ENCODE measurements around the gene CCL2. TPM values are rescaled to one million over a fixed set of nuclear protein-coding genes. Genes with fewer than 3 reads are reported as not detected.

The CCL2 gene
- total RNA-seq, 2 donors from 2014 or later, result 30.2 to 41.8 TPM

DNA sequence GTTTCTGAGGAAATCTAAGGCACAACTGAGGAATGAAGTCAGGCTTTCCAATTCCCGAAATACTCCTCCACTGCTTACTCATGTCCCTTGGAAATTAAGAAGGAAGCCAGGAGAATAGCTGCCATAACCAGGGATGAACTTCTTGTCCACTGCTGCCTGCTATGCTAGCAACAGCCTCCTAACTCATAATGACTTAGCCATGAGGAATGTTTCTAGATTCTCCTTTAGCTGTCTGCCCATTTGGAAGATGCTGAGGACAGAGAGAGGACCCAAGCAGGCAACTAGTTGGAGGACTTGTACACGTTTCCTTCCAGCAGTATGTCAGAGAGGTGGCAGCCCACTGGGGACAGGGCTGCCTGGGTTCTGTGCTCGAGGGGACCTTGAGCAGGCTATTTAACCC lies 939 bp upstream of the CCL2 start:
- no peak overlapping the region for H3K4me3 ChIP-seq
- TF ChIP-seq POLR2A (IDR thresholded peaks at IDR 0.05) (no peak), POLR2AphosphoS5 (IDR thresholded peaks at IDR 0.05) (peak; percentile 16)
- H3K9me3 ChIP-seq, result no peaks in the 10 kb centered on the region
- H3K27me3 ChIP-seq (replicated peaks; ENCODE audit: insufficient read depth), result no peaks in the 10 kb centered on the region
- DNase-seq (ENCODE audit: low spot score), result no peak
- intact Hi-C loops (cut with DNase I), result loop anchor here (10.0 kb wide), 1 partner anchor 101 kb away; the partner anchor contains the start of gene CCL13
- 29% methylated on average over 3 of the region's 3 CpGs for WGBS
- no peaks in the 10 kb centered on the region for H3K36me3 ChIP-seq
- H3K27ac ChIP-seq, result peak overlapping the region; percentile 69 to 73
- peaks cover 13% of the 10 kb centered on the region for H3K4me1 ChIP-seq (replicated peaks)

DNA sequence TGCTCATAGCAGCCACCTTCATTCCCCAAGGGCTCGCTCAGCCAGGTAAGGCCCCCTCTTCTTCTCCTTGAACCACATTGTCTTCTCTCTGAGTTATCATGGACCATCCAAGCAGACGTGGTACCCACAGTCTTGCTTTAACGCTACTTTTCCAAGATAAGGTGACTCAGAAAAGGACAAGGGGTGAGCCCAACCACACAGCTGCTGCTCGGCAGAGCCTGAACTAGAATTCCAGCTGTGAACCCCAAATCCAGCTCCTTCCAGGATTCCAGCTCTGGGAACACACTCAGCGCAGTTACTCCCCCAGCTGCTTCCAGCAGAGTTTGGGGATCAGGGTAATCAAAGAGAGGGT lies 272 bp downstream of the CCL2 start:
- intact Hi-C loops (cut with DNase I), result loop anchor here (5.0 to 10.0 kb wide), 2 partner anchors 99 to 1322 kb away; partner anchors contain the start of genes CCL13 and PEX12
- peaks cover 13% of the 10 kb centered on the region for H3K4me1 ChIP-seq (replicated peaks)

GRCh38 chr17:34255841-34256240 lies 756 bp downstream of the CCL2 start:
- WGBS, result 94% methylated on average over 1 of the region's 1 CpG
- intact Hi-C loops (cut with DNase I), result loop anchor here (5.0 to 10.0 kb wide), 2 partner anchors 99 to 1321 kb away; partner anchors contain the start of genes CCL13 and PEX12
- TF ChIP-seq CTCF (IDR thresholded peaks at IDR 0.05), result no peak
- no peak for TF ChIP-seq POLR2AphosphoS5 (IDR thresholded peaks at IDR 0.05)
- no peak for TF ChIP-seq POLR2A (IDR thresholded peaks at IDR 0.05)
- no peaks in the 10 kb centered on the region for H3K27me3 ChIP-seq (replicated peaks; ENCODE audit: insufficient read depth)
- peaks cover 13% of the 10 kb centered on the region for H3K4me1 ChIP-seq (replicated peaks)
- no peaks in the 10 kb centered on the region for H3K36me3 ChIP-seq
- no peak for DNase-seq (ENCODE audit: low spot score)
- no peaks in the 10 kb centered on the region for H3K9me3 ChIP-seq
- H3K4me3 ChIP-seq, result peak overlapping the region in 1 of 2 donors; percentile 25
- peak overlapping the region; percentile 69 to 73 for H3K27ac ChIP-seq

More for the DNA sequence above, 272 bp downstream of the CCL2 start:
- WGBS, result 25% methylated on average over 5 of the region's 5 CpGs
- no peak for DNase-seq (ENCODE audit: low spot score)
- Histone ChIP-seq H3K27ac (peak overlapping the region; percentile 69 to 73), H3K9me3 (no peaks in the 10 kb centered on the region), H3K36me3 (no peaks in the 10 kb centered on the region), H3K27me3 (replicated peaks; ENCODE audit: insufficient read depth) (no peaks in the 10 kb centered on the region), H3K4me3 (peak overlapping the region; percentile 19 to 25)
- no peak for TF ChIP-seq POLR2A (IDR thresholded peaks at IDR 0.05)
- no peak for TF ChIP-seq CTCF (IDR thresholded peaks at IDR 0.05)
- TF ChIP-seq POLR2AphosphoS5 (IDR thresholded peaks at IDR 0.05), result no peak

GRCh38 chr17:34257299-34257985 lies 2.4 kb downstream of the CCL2 start:
- H3K27ac ChIP-seq, result no peak overlapping the region
- intact Hi-C loops (cut with DNase I), result loop anchor here (5.0 to 10.0 kb wide), 2 partner anchors 97 to 1320 kb away; partner anchors contain the start of genes CCL13 and PEX12
- peaks cover 13% of the 10 kb centered on the region for H3K4me1 ChIP-seq (replicated peaks)
- DNase-seq (ENCODE audit: low spot score), result no peak
- no peak overlapping the region for H3K4me3 ChIP-seq
- TF ChIP-seq CTCF (IDR thresholded peaks at IDR 0.05), result no peak
- no peak for TF ChIP-seq POLR2AphosphoS5 (IDR thresholded peaks at IDR 0.05)
- no peak for TF ChIP-seq POLR2A (IDR thresholded peaks at IDR 0.05)
- no peaks in the 10 kb centered on the region for H3K36me3 ChIP-seq
- H3K27me3 ChIP-seq (replicated peaks; ENCODE audit: insufficient read depth), result no peaks in the 10 kb centered on the region
- 85% methylated on average over 5 of the region's 5 CpGs for WGBS
- no peaks in the 10 kb centered on the region for H3K9me3 ChIP-seq

DNA sequence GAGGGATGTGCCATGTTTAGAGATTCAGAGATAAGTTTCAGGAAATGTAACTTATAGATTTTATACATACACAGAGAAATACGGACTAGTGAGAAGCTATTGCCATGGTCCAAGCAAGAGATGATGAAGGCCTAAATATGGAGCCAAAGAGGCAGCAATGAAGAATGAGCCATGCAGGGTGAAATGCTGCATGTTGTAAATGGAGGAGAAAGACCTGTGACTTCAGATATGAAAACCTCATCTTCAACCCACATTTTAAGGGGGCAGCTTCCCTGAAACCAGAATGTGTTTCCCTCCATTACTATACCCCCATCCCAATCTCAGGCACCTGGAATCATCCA lies 2.9 kb downstream of the CCL2 start:
- TF ChIP-seq POLR2AphosphoS5 (IDR thresholded peaks at IDR 0.05) (no peak), CTCF (IDR thresholded peaks at IDR 0.05) (no peak), POLR2A (IDR thresholded peaks at IDR 0.05) (no peak)
- intact Hi-C loops (cut with DNase I), result loop anchor here (5.0 to 10.0 kb wide), 2 partner anchors 97 to 1319 kb away; partner anchors contain the start of genes CCL13 and PEX12

More for the DNA sequence above, 2.9 kb downstream of the CCL2 start:
- Histone ChIP-seq H3K9me3 (no peaks in the 10 kb centered on the region), H3K27ac (no peak overlapping the region), H3K4me3 (no peak overlapping the region), H3K36me3 (no peaks in the 10 kb centered on the region), H3K4me1 (replicated peaks) (peaks cover 9% of the 10 kb centered on the region), H3K27me3 (replicated peaks; ENCODE audit: insufficient read depth) (no peaks in the 10 kb centered on the region)
- WGBS, result 94% methylated on average over 1 of the region's 1 CpG
- no peak for DNase-seq (ENCODE audit: low spot score)
